K562 (cell line): ENCODE data around the gene TAS1R3. TPM values are rescaled to one million over a fixed set of nuclear protein-coding genes. Genes with fewer than 3 reads are reported as not detected.

Experiments used
- ATAC-seq: fragments of 200-7000 bp; cut with Tn5 transposase; 3 replicates; pipeline ENCODE4 v1.9.1; 2020; ENCODE audit warnings: moderate library complexity
- BruUV-seq: library from RNA; stranded (reverse); fragments of 400-500 nt; replicated peaks from 2 replicates; lab custom pipeline; 2021; lab: Mats Ljungman, UMichigan
- CTCF ChIA-PET: fragments of 300-600 bp; formaldehyde crosslinking; extraction: SDS; loops from one replicate; lab custom pipeline; 2021; ENCODE audit warnings: low intra/inter-chr PET ratio; lab: Yijun Ruan, JAX
- POLR2A ChIA-PET: fragments of 300-600, 350-650 bp; sonication (Branson Sonifier 250); formaldehyde crosslinking; extraction: SDS; loops from one replicate; lab custom pipeline; 2021; ENCODE audit warnings: antibody characterized with exemption, inconsistent platforms; lab: Yijun Ruan, JAX
- DNase-seq, 4 experiments: peaks; one replicate each; pipeline versions ENCODE4 v3.0.0 to v3.0.0-alpha.2; 2011 to 2018; ENCODE audit warnings: low spot score in 3 of 4, mixed read lengths in 3 of 4; ENCODE audit errors: extremely low read depth in 1 of 4
- FAIRE-seq: peaks from 2 replicates; lab custom pipeline; 2011; peaks lifted over from hg19 to GRCh38; lab: Jason Lieb, UNC
- H2AFZ ChIP-seq: 2 replicates; pipeline ENCODE4 v1.6.0; 2011; ENCODE audit warnings: low read depth, low read length, control low read depth, inconsistent platforms
- H3K27ac ChIP-seq: fragments of 200-600 bp; 3 replicates; pipeline ENCODE4 v1.8.0; 2011; ENCODE audit warnings: low read depth, mild to moderate bottlenecking, control low read depth, inconsistent platforms, low read length, moderate library complexity, mixed read lengths; ENCODE audit errors: extremely low read depth
- H3K27me3 ChIP-seq, 2 experiments: fragments of 300-600 bp in 1 of 2; 2 replicates in 1 of 2; 3 replicates in 1 of 2; pipeline versions ENCODE4 v1.6.0 to v1.8.0; 2011; ENCODE audit warnings: inconsistent platforms in 2 of 2, low read length in 2 of 2, mild to moderate bottlenecking in 1 of 2, mixed read lengths in 1 of 2, moderate library complexity in 1 of 2; ENCODE audit not compliant: control insufficient read depth in 2 of 2, insufficient read depth in 2 of 2
- H3K36me3 ChIP-seq: fragments of 300-600 bp; 3 replicates; pipeline ENCODE4 v1.8.0; 2011; ENCODE audit warnings: mild to moderate bottlenecking, low read length, inconsistent platforms; ENCODE audit not compliant: control insufficient read depth, insufficient read depth
- H3K4me1 ChIP-seq, 2 experiments: fragments of 200-600 bp in 1 of 2; replicated peaks in 1 of 2; 2 replicates in 1 of 2; 3 replicates in 1 of 2; pipeline versions ENCODE4 v1.5.1 to v1.8.0; 2011; ENCODE audit warnings: inconsistent platforms in 2 of 2, low read length in 2 of 2, mild to moderate bottlenecking in 1 of 2, mixed read lengths in 1 of 2, moderate library complexity in 1 of 2; ENCODE audit not compliant: control insufficient read depth in 2 of 2, insufficient read depth in 2 of 2
- H3K4me2 ChIP-seq: 2 replicates; pipeline ENCODE4 v1.6.1; 2011; ENCODE audit warnings: low read length, control low read depth, inconsistent platforms, mixed read lengths; ENCODE audit not compliant: insufficient read depth
- H3K4me3 ChIP-seq: fragments of 200-600 bp; sonication (generic), shearing (Covaris generic); 2 replicates; pipeline ENCODE4 v1.5.1; 2016; ENCODE audit warnings: control low read depth, inconsistent platforms
- H3K79me2 ChIP-seq: fragments of 200-600 bp; 3 replicates; pipeline ENCODE4 v1.8.0; 2011; ENCODE audit warnings: low read length, inconsistent platforms; ENCODE audit not compliant: control insufficient read depth, insufficient read depth
- H3K9ac ChIP-seq, 2 experiments: 2 replicates each; pipeline versions ENCODE4 v1.6.0 to v1.6.1; 2011; ENCODE audit warnings: low read depth in 2 of 2, low read length in 2 of 2, control low read depth in 1 of 2, inconsistent platforms in 1 of 2, mild to moderate bottlenecking in 1 of 2, mixed read lengths in 1 of 2; ENCODE audit not compliant: insufficient read depth in 1 of 2
- H3K9me1 ChIP-seq: one replicate; pipeline ENCODE4 v1.6.0; 2011; ENCODE audit warnings: inconsistent platforms, mild to moderate bottlenecking, low read length, moderate library complexity; ENCODE audit not compliant: control insufficient read depth, insufficient read depth
- H3K9me3 ChIP-seq: replicated peaks from 2 replicates; pipeline ENCODE4 v1.5.1; 2011; ENCODE audit warnings: low read depth, low read length, inconsistent platforms; ENCODE audit not compliant: control insufficient read depth, insufficient read depth
- H4K20me1 ChIP-seq: replicated peaks from 2 replicates; pipeline ENCODE4 v1.6.1; 2011; ENCODE audit warnings: low read length, inconsistent platforms, mixed read lengths; ENCODE audit not compliant: control insufficient read depth, insufficient read depth
- ARNT ChIP-seq, 2 experiments: fragments of 450-650 bp; IDR thresholded peaks; 2 replicates each; pipeline ENCODE4 v1.6.1; 2016; ENCODE audit warnings: mild to moderate bottlenecking in 1 of 2
- BMI1 ChIP-seq: fragments of 150-350 bp; IDR thresholded peaks from 2 replicates; pipeline ENCODE4 v1.6.1; 2014; ENCODE audit warnings: low read length
- NR4A1 ChIP-seq, 2 experiments: fragments of 250-450 bp in 1 of 2; fragments of 450-650 bp in 1 of 2; sonication (Bioruptor Pico) in 1 of 2; IDR thresholded peaks; 2 replicates each; pipeline versions ENCODE4 v1.4.0 to v1.6.1; 2016 to 2020; ENCODE audit warnings: mild to moderate bottlenecking in 2 of 2, missing compliant biosample characterization in 1 of 2, missing genetic modification characterization in 1 of 2, moderate library complexity in 1 of 2
- POLR2G ChIP-seq: fragments of 200-400 bp; formaldehyde crosslinking; IDR thresholded peaks from 2 replicates; pipeline ENCODE4 v1.6.1; 2017; ENCODE audit warnings: low read depth, mild to moderate bottlenecking, antibody characterized with exemption, low read length, moderate library complexity
- RBFOX2 ChIP-seq: fragments of 200-400 bp; formaldehyde crosslinking; IDR thresholded peaks from 2 replicates; pipeline ENCODE4 v1.6.1; 2017; ENCODE audit warnings: low read depth, mild to moderate bottlenecking, low read length, moderate library complexity
- RBM14 ChIP-seq: fragments of 200-400 bp; formaldehyde crosslinking; IDR thresholded peaks from 2 replicates; pipeline ENCODE4 v1.6.1; 2018; ENCODE audit warnings: low read depth, mild to moderate bottlenecking, low read length, moderate library complexity, borderline replicate concordance; ENCODE audit not compliant: insufficient read depth
- ZNF143 ChIP-seq: sonication (generic); formaldehyde crosslinking; IDR thresholded peaks from 2 replicates; pipeline ENCODE4 v1.9.0; 2022; ENCODE audit warnings: mild to moderate bottlenecking, missing genetic modification reagents
- WGBS: fragments of 100-300 bp; shearing (Covaris generic); methylation state at CpG from one replicate; pipeline ENCODE4 v1.1.6; 2016; ENCODE audit warnings: low coverage, mixed read lengths; ENCODE audit not compliant: insufficient coverage; ENCODE audit errors: missing lambda C conversion rate; 5-methylcytosine and 5-hydroxymethylcytosine counted together
- in situ Hi-C: fragments of 300-500 bp; cut with MboI; formaldehyde crosslinking; loops from 4 replicates; pipeline ENCODE4 v1.15.0; 2018; ENCODE audit warnings: inconsistent platforms, mixed read lengths
- intact Hi-C: fragments of 100-400 bp; cut with micrococcal nuclease; formaldehyde crosslinking; loops from 2 replicates; pipeline ENCODE4 v1.14.2; 2022
- polyA plus RNA-seq, 8 experiments: library from polyadenylated mRNA; depleted of rRNA in 4 of 8; stranded (reverse) in 5 of 8; unstranded in 3 of 8; fragments of >200 nt; fragmentation: Nextera tagmentation in 2 of 8; fragmentation: Illumina TruSeq in 1 of 8; extraction: Ambion mirVana in 2 of 8; extraction: Trizol in 1 of 8; gene quantifications; 2 replicates each; pipeline versions ENCODE4 v1.2.1 to v1.2.3, GENCODE V29; 2011 to 2014; ENCODE audit warnings: inconsistent platforms in 1 of 8, missing spikeins in 1 of 8
- total RNA-seq, 7 experiments: library from RNA; depleted of rRNA in 6 of 7; stranded (reverse); fragments of >200 nt in 6 of 7; fragmentation: Illumina TruSeq in 2 of 7; extraction: Trizol in 2 of 7; gene quantifications; 2 replicates each; pipeline versions ENCODE4 v1.2.1 to v1.2.3, GENCODE V29; 2011 to 2021; ENCODE audit warnings: low replicate concordance in 1 of 7
- TF ChIP-seq, protein P1 (sequence below): sonication (generic); formaldehyde crosslinking; IDR thresholded peaks from 2 replicates; pipeline ENCODE4 v1.8.1; 2023; ENCODE audit warnings: mild to moderate bottlenecking, missing genetic modification reagents
- TF ChIP-seq, protein P2 (sequence below): IDR thresholded peaks from 2 replicates; pipeline ENCODE4 v1.6.1; 2014; ENCODE audit warnings: antibody characterized with exemption
- TF ChIP-seq, protein P3 (sequence below): fragments of 250-450 bp; sonication (Bioruptor Pico); IDR thresholded peaks from 2 replicates; pipeline ENCODE4 v1.8.0; 2022; ENCODE audit warnings: moderate library complexity, mild to moderate bottlenecking, inconsistent platforms

The TAS1R3 gene
- total and polyA plus RNA-seq, 9 of the 15 experiments (the other 6 are each of a cell fraction or from before 2014, with no cell fraction given) = 0.07 to 0.13 TPM; not detected in 7

DNA sequence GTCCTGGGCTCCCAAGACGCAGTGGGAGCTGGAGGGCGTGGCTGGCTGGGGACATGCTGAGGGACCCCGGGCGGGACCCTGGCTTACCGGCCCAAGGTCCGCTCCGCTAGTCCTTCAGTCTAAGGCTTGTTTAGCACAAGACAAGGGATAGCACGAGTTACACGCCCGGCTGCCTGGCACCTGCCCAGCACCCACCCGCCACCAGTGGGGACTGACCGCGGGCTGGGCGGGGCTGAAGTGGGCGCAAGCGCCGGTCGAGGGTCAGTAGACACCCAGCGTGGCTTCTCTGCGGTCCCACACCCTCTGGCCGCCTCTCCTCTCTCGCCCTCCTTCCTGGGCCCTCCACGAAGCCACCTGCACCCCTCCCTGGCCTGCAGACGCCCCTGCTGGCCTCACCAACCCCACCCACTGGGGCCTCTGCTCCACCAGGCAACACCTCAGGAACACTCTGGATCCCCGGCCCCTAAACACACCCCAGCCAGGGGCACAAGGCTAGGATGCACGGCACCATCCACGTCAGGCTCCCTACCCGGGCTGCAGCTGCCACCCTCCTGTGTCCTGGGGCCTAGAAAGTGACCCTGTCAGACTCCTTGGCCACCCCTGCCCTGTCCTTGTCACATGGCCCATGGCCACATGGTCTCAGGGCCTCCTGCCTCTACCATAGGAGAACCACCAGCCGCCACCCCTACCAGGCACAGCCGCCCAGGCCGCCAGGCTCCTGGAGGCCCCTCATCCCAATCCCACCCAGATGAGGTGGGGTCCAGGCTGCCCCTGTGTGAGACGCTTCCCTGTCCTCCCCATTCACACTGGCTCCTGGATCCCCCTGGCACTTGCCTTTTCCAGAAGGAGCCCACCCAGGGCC is 6.1 kb downstream of the TAS1R3 start:
- POLR2A ChIA-PET = interaction anchor here (0.6 to 1.7 kb wide), 8 partner anchors 9 to 277 kb away, joined by 3 to 7 read pairs (median 4); partner anchors contain the start of gene AURKAIP1
- ATAC-seq = no peak; the same call in 2 of the 3 replicates
- no peak for DNase-seq
- Histone ChIP-seq H3K4me1 (peaks cover 0 to 85% of the 10 kb centered on the region in 2 experiments; a peak in 2 of 5 replicates), H3K9me1 (peaks cover 6% of the 10 kb centered on the region), H3K9ac (peak overlapping the region in 1 of 2 experiments; percentile 14; a peak in 1 of 4 replicates), H4K20me1 (peaks cover 26% of the 10 kb centered on the region; the same call in 1 of the 2 replicates), H3K4me2 (no peak overlapping the region), H3K27me3 (no peaks in the 10 kb centered on the region), H3K4me3 (no peak overlapping the region), H3K9me3 (peaks cover 2% of the 10 kb centered on the region; the same call in 1 of the 2 replicates), H3K79me2 (peaks cover 2% of the 10 kb centered on the region; the same call in 2 of the 3 replicates), H2AFZ (no peak overlapping the region), H3K36me3 (peaks cover 76% of the 10 kb centered on the region; the same call in 2 of the 3 replicates), H3K27ac (no peak overlapping the region)
- 0 out of 2 replicates have a peak, but pooled peaks have one; percentile 42 for TF ChIP-seq RBFOX2
- TF ChIP-seq, protein P1, sequence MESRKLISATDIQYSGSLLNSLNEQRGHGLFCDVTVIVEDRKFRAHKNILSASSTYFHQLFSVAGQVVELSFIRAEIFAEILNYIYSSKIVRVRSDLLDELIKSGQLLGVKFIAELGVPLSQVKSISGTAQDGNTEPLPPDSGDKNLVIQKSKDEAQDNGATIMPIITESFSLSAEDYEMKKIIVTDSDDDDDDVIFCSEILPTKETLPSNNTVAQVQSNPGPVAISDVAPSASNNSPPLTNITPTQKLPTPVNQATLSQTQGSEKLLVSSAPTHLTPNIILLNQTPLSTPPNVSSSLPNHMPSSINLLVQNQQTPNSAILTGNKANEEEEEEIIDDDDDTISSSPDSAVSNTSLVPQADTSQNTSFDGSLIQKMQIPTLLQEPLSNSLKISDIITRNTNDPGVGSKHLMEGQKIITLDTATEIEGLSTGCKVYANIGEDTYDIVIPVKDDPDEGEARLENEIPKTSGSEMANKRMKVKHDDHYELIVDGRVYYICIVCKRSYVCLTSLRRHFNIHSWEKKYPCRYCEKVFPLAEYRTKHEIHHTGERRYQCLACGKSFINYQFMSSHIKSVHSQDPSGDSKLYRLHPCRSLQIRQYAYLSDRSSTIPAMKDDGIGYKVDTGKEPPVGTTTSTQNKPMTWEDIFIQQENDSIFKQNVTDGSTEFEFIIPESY (CRISPR knock-in tag) = peak; percentile 72
- TF ChIP-seq BMI1 = no peak
- TF ChIP-seq, protein P2, sequence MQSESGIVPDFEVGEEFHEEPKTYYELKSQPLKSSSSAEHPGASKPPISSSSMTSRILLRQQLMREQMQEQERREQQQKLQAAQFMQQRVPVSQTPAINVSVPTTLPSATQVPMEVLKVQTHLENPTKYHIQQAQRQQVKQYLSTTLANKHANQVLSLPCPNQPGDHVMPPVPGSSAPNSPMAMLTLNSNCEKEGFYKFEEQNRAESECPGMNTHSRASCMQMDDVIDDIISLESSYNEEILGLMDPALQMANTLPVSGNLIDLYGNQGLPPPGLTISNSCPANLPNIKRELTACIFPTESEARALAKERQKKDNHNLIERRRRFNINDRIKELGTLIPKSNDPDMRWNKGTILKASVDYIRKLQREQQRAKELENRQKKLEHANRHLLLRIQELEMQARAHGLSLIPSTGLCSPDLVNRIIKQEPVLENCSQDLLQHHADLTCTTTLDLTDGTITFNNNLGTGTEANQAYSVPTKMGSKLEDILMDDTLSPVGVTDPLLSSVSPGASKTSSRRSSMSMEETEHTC = no peak
- TF ChIP-seq, protein P3, sequence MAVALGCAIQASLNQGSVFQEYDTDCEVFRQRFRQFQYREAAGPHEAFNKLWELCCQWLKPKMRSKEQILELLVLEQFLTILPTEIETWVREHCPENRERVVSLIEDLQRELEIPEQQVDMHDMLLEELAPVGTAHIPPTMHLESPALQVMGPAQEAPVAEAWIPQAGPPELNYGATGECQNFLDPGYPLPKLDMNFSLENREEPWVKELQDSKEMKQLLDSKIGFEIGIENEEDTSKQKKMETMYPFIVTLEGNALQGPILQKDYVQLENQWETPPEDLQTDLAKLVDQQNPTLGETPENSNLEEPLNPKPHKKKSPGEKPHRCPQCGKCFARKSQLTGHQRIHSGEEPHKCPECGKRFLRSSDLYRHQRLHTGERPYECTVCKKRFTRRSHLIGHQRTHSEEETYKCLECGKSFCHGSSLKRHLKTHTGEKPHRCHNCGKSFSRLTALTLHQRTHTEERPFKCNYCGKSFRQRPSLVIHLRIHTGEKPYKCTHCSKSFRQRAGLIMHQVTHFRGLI (CRISPR knock-in tag) = no peak
- TF ChIP-seq ARNT (IDR thresholded peaks at IDR 0.05) = no peak
- no peak for TF ChIP-seq NR4A1 (CRISPR knock-in tag; IDR thresholded peaks at IDR 0.05)
- TF ChIP-seq NR4A1 (tag; IDR thresholded peaks at IDR 0.05) = no peak
- TF ChIP-seq RBM14 = 0 out of 2 replicates have a peak, but pooled peaks have one; percentile 26
- TF ChIP-seq POLR2G = peak; percentile 40; the same call in 1 of the 2 replicates
- no peak for TF ChIP-seq ZNF143 (CRISPR knock-in tag)
- CTCF ChIA-PET = no interaction called here
- no peak for FAIRE-seq
- BruUV-seq = no TSS peak
- in situ Hi-C loops = no loop called here
- WGBS = 95% methylated on average over 28 of the region's 32 CpGs
- intact Hi-C loops = no loop called here
